ENCODE measurements around the gene FAM20B.
A peak's percentile ranks its signal among the peaks of the same experiment; 100 is the strongest.
"Not testable (repeated sequence)": the region's sequence is repeated elsewhere in the genome, so short reads cannot be mapped to it uniquely, and the experiment has no call there.

FAM20B gene, protein sequence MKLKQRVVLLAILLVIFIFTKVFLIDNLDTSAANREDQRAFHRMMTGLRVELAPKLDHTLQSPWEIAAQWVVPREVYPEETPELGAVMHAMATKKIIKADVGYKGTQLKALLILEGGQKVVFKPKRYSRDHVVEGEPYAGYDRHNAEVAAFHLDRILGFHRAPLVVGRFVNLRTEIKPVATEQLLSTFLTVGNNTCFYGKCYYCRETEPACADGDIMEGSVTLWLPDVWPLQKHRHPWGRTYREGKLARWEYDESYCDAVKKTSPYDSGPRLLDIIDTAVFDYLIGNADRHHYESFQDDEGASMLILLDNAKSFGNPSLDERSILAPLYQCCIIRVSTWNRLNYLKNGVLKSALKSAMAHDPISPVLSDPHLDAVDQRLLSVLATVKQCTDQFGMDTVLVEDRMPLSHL

GRCh38 chr1:179025125-179025974 is at the start of gene FAM20B:
FAM20B (plus strand) TSS chr1:179025894; CDS start chr1:179043848, 17,954 bp downstream.
- DNase-seq (ENCODE audit: low read depth in 2 of 2): peak; percentile 77 to 94

DNA sequence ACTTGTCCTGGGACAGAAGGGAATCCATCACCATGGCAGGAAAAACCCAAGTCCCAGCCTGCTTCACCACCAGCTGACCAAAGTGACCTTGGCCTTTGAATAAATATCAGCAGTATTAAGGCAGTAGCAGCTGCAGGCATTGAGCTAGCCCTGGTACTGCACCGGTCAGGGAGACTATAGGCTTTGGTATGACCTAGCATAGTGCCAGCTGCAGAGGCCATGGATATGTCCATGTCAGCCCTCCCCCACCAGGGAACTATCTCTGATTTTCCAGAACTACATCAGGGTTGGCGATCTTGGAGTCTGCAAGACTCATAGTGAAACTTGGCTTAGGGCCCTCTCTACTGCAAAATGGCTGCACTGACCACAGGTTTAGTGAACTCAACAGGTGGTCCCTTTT is 49.2 kb upstream of the FAM20B start:
- no peak for DNase-seq (ENCODE audit: low read depth in 2 of 2)

GRCh38 chr1:178986204-178986603 is 39.5 kb upstream of the FAM20B start:
- no peak for DNase-seq (ENCODE audit: low read depth in 2 of 2)

DNA sequence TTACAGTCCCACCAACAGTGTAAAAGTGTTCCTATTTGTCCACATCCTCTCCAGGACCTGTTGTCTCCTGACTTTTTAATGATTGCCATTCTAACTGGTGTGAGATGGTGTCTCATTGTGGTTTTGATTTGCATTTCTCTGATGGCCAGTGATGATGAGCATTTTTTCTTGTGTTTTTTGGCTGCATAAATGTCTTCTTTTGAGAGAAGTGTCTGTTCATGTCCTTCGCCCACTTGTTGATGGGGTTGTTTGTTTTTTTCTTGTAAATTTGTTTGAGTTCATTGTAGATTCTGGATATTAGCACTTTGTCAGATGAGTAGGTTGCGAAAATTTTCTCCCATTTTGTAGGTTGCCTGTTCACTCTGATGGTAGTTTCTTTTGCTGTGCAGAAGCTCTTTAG is 37.5 kb upstream of the FAM20B start:
- DNase-seq (ENCODE audit: low read depth in 2 of 2): not testable (repeated sequence)

DNA sequence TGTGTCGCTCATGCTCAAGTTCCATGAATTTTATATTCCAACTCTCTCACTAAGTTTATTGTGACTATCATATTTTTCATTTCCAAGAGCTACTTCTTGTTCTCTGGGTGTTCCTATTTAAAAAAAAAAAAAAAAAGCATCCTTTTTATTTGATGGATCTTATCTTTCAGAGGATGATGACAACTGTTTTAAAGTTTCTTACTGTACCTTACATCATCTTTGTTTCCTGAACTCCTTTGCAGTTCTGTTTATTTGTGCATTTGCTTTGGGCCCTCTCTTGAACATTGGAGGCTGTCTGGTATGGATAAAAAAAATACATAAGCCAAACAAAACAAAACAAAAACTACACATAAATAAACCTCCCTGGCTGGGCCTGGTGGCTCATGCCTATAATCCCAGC is 32.1 kb upstream of the FAM20B start:
- DNase-seq (ENCODE audit: low read depth in 2 of 2): no peak

DNA sequence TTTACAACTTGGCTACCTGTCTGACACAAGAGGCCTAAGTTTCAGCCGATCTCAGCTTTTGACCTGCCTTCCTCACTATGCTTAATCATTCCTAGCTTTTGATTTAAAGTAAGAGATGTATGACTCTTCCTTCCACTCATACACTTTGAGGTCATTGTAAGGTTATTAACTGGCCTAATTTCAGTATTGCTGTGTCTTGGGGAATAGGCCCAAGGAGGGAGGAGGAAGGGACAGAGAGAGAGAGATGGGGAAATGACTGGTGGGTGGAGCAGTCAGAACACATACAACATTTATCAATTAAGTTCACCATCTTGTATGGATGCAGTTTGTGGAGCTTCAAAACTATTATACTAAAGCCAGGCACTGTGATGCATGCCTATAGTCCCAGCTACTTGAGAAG is 28.3 kb upstream of the FAM20B start:
- no peak for DNase-seq (ENCODE audit: low read depth in 2 of 2)

GRCh38 chr1:178998295-178998694 is 27.4 kb upstream of the FAM20B start:
- DNase-seq (ENCODE audit: low read depth in 2 of 2): no peak

GRCh38 chr1:178999061-178999460 is 26.6 kb upstream of the FAM20B start:
- no peak for DNase-seq (ENCODE audit: low read depth in 2 of 2)

- DNase-seq (ENCODE audit: low read depth in 2 of 2): no peak
Observed at GRCh38 chr1:179001451-179001850, 24.2 kb upstream of the FAM20B start.

DNA sequence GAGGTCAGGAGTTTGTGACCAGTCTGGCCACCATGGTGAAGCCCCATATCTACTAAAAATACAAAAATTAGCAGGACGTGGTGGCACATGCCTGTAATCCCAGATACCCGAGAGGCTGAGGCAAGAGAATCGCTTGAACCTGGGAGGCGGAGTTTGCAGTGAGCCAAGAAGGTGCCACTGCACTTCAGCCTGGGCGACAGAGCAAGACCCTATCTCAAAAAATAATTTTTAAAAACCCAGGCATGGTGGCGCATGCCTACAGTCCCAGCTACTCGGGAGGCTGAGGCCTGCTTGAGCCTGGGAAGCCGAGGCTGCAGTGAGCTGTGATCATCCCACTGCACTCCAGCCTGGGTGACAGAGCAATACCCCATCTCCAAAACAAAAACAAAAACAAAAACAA is 23.6 kb upstream of the FAM20B start:
- not testable (repeated sequence) for DNase-seq (ENCODE audit: low read depth in 2 of 2)

GRCh38 chr1:179002552-179003345 is 22.9 kb upstream of the FAM20B start:
- peak; percentile 30 to 44 for DNase-seq (ENCODE audit: low read depth in 2 of 2)

DNA sequence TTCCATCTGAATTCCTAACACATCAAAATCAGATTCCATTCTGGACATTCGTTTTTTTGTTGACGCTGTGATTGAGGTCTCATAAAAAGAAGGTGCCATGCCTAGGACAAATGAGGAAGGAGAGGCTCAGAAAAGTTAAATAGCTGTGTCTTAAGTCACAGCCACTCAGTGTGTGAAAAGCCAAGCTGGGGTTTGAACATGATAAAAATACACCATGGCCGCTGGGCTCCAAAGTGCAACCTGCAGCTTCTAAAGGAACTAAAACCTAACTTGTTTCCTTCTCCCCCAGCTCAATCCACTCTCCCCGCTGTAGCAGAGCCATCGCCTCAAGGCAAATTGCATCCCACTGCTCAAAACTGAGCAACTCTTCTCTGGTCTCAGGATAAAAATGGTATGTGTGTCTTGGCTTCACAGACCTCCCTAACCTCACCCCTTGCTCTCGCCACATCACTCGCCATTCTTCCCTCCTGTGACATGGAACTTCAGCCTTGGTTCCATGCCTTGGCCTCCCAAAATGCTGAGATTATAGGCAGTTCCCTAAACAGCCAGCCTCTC is 22.1 kb upstream of the FAM20B start:
- no peak for DNase-seq (ENCODE audit: low read depth in 2 of 2)

GRCh38 chr1:179007233-179007632 is 18.5 kb upstream of the FAM20B start:
- no peak for DNase-seq (ENCODE audit: low read depth in 2 of 2)

- DNase-seq (ENCODE audit: low read depth in 2 of 2): no peak
Observed at GRCh38 chr1:179010671-179011070, 15.0 kb upstream of the FAM20B start.

- no peak for DNase-seq (ENCODE audit: low read depth in 2 of 2)
Observed at GRCh38 chr1:179012038-179012437, 13.7 kb upstream of the FAM20B start.

GRCh38 chr1:179014123-179014522 is 11.6 kb upstream of the FAM20B start:
- no peak for DNase-seq (ENCODE audit: low read depth in 2 of 2)

GRCh38 chr1:179015396-179015795 is 10.3 kb upstream of the FAM20B start:
- no peak for DNase-seq (ENCODE audit: low read depth in 2 of 2)

DNA sequence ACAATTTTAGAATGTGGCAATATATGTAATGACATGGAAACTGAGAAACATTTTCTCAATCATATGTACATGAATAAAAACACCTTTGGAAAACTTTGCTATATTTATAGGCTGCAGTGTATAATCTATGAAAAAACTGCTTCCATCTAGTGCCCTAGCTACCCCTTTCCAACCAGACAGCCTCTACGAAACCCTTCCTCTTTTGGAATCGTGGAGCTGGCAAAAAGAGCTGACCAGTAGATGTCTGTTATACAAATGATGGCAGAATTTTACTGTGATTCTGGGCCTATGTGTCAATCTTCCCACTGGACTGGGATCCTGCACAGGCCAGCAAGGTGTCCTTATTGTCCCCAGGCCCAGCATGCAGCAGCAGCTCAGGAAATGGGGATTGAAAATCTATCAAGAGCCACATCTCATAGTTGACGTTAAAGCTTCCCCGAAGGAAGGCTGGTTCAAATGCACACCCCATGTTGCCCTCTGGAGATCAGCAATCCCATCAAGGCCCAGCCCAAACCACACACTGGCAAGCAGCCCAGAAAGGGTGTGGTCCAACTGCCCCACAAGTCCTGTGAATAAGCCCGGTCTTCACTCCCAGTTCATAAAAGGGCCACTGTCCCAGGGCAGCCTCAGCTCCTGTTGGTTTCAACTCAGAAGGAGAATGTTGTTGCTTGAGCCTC is 8.8 kb upstream of the FAM20B start:
- no peak for DNase-seq (ENCODE audit: low read depth in 2 of 2)

DNA sequence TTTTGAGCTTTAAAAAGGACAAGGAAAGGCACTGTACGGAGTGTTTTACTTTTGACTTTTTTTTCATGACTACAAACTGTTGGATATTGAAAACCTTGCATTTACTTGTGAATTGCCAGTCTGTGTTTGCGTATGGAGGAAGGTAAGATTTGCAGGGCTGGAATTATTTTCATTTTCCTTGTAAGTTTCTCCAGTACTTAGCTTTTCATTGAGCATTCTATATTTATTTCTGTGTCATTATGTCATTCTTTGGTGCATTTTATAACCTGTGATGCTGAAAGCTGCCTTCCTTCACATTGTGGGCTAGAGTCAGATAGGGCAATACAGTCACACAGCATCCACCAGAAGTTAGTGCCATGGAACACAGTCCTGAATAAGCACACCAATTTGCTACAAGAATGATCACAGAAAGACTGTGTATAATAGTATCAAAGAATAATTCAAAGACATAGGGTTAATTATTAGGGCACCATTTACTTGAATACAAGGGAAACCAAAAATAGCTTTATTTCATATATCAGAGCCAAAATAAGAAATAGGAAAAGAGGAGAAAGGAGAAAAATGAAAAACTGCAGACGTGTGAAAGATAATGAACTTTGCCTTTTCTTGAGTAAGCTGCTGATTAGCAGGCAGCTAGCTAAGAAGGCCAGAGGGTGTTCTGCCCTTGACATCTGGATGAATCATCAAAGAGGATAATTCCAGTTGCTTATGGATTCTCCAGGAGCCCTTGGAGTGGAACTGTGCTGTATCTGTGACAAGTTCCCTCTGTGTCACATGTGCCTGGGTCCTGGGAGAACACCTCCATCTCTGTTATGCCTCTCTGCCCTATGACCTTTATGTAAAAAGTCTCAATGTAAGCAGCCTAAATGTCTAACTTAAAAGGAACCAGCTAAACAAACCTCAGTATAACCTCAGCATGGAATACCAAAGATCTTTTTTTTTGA is 8.0 kb upstream of the FAM20B start:
- DNase-seq (ENCODE audit: low read depth in 2 of 2): no peak

GRCh38 chr1:179021873-179022272 is 3.8 kb upstream of the FAM20B start:
- no peak for DNase-seq (ENCODE audit: low read depth in 2 of 2)

All from stimulated activated CD8-positive, alpha-beta memory T cell treated with anti-CD3 and anti-CD28 coated beads, Interleukin-7, amount 100 ng/mL, for 4 hours (primary cell).